IPS-15b (cell line): Measurements from ENCODE around the gene TAPBPL.
"Not testable (repeated sequence)": the region's sequence is repeated elsewhere in the genome, so short reads cannot be mapped to it uniquely, and the experiment has no call there.

Experiments
- H3K27me3 ChIP-seq: one replicate; pipeline ENCODE4 v1.6.1; 2013; ENCODE audit warnings: low read length; ENCODE audit not compliant: control insufficient read depth, insufficient read depth
- H3K36me3 ChIP-seq: one replicate; pipeline ENCODE4 v1.6.1; 2013; ENCODE audit warnings: low read length; ENCODE audit not compliant: control insufficient read depth, insufficient read depth
- H3K4me1 ChIP-seq: one replicate; pipeline ENCODE4 v1.6.1; 2013; ENCODE audit warnings: mild to moderate bottlenecking, low read length; ENCODE audit not compliant: control insufficient read depth, insufficient read depth
- H3K4me3 ChIP-seq: one replicate; pipeline ENCODE4 v1.5.1; 2013; ENCODE audit warnings: low read depth, low read length
- H3K9ac ChIP-seq: one replicate; pipeline ENCODE4 v1.6.1; 2013; ENCODE audit warnings: low read depth, mild to moderate bottlenecking, low read length
- H3K9me3 ChIP-seq: one replicate; pipeline ENCODE4 v1.6.1; 2013; ENCODE audit warnings: mild to moderate bottlenecking, low read length; ENCODE audit not compliant: control insufficient read depth, insufficient read depth

Gene TAPBPL

GRCh38 chr12:6469092-6469491 lies 17.2 kb downstream of the TAPBPL start:
- no peak overlapping the region for H3K9ac ChIP-seq
- peaks cover 2% of the 10 kb centered on the region for H3K4me1 ChIP-seq
- H3K36me3 ChIP-seq: peaks cover 10% of the 10 kb centered on the region

GRCh38 chr12:6469609-6470374 lies 17.9 kb downstream of the TAPBPL start:
- Histone ChIP-seq H3K36me3 (peaks cover 3% of the 10 kb centered on the region), H3K9ac (peak overlapping the region; percentile 41), H3K9me3 (no peaks in the 10 kb centered on the region), H3K4me1 (peaks cover 2% of the 10 kb centered on the region), H3K4me3 (peak overlapping the region; percentile 73), H3K27me3 (peaks cover 11% of the 10 kb centered on the region)

More at GRCh38 chr12:6469092-6469491, 17.2 kb downstream of the TAPBPL start:
- H3K9me3 ChIP-seq: no peaks in the 10 kb centered on the region
- H3K4me3 ChIP-seq: no peak overlapping the region
- peaks cover 11% of the 10 kb centered on the region for H3K27me3 ChIP-seq

GRCh38 chr12:6470375-6471163 lies 18.7 kb downstream of the TAPBPL start, which contains the start of gene VAMP1:
Gene VAMP1 (minus strand): TSS chr12:6470677. CDS start chr12:6470531, 146 bp downstream.
- no peaks in the 10 kb centered on the region for H3K9me3 ChIP-seq
- no peaks in the 10 kb centered on the region for H3K36me3 ChIP-seq
- H3K4me3 ChIP-seq: peak within 1 kb of the TSS; percentile 73
- peaks cover 2% of the 10 kb centered on the region for H3K4me1 ChIP-seq
- H3K9ac ChIP-seq: peak within 1 kb of the TSS; percentile 57
- peaks cover 11% of the 10 kb centered on the region for H3K27me3 ChIP-seq

- Histone ChIP-seq H3K4me3 (no peak overlapping the region), H3K9ac (no peak overlapping the region), H3K9me3 (no peaks in the 10 kb centered on the region), H3K27me3 (peaks cover 11% of the 10 kb centered on the region), H3K4me1 (peaks cover 2% of the 10 kb centered on the region), H3K36me3 (no peaks in the 10 kb centered on the region)
Observed at GRCh38 chr12:6471989-6472360, 20.1 kb downstream of the TAPBPL start.

- H3K27me3 ChIP-seq: peaks cover 11% of the 10 kb centered on the region
- H3K4me1 ChIP-seq: peaks cover 2% of the 10 kb centered on the region
- no peak overlapping the region for H3K9ac ChIP-seq
- no peaks in the 10 kb centered on the region for H3K9me3 ChIP-seq
- H3K4me3 ChIP-seq: no peak overlapping the region
- H3K36me3 ChIP-seq: no peaks in the 10 kb centered on the region
Observed at GRCh38 chr12:6472491-6472890, 20.6 kb downstream of the TAPBPL start.

GRCh38 chr12:6475233-6475975 lies 23.6 kb downstream of the TAPBPL start:
- H3K27me3 ChIP-seq, H3K4me3 ChIP-seq, H3K4me1 ChIP-seq, H3K9ac ChIP-seq, H3K36me3 ChIP-seq, H3K9me3 ChIP-seq: not testable (repeated sequence)

DNA sequence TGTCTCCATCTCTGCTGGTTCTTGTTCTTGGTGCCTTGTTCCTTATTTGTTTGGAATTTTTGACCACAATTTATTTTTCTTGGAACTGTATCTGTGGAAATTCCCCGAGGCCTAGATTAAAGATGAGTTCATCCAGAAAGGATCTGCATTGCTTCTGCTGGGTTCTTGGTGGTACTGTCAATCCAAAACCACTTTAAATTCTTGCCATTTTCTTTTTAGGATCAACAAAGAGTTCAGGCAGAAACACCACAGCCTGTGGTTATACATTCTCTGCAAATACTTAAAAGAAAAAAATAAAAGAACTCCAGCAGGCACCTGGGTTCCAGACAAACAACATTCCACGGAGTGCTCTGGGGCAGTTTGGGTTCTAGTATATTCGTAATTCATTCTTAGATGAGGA lies 24.6 kb downstream of the TAPBPL start:
- no peaks in the 10 kb centered on the region for H3K9me3 ChIP-seq
- peaks cover 9% of the 10 kb centered on the region for H3K27me3 ChIP-seq
- H3K4me1 ChIP-seq: no peaks in the 10 kb centered on the region
- no peak overlapping the region for H3K9ac ChIP-seq
- H3K36me3 ChIP-seq: no peaks in the 10 kb centered on the region
- no peak overlapping the region for H3K4me3 ChIP-seq

DNA sequence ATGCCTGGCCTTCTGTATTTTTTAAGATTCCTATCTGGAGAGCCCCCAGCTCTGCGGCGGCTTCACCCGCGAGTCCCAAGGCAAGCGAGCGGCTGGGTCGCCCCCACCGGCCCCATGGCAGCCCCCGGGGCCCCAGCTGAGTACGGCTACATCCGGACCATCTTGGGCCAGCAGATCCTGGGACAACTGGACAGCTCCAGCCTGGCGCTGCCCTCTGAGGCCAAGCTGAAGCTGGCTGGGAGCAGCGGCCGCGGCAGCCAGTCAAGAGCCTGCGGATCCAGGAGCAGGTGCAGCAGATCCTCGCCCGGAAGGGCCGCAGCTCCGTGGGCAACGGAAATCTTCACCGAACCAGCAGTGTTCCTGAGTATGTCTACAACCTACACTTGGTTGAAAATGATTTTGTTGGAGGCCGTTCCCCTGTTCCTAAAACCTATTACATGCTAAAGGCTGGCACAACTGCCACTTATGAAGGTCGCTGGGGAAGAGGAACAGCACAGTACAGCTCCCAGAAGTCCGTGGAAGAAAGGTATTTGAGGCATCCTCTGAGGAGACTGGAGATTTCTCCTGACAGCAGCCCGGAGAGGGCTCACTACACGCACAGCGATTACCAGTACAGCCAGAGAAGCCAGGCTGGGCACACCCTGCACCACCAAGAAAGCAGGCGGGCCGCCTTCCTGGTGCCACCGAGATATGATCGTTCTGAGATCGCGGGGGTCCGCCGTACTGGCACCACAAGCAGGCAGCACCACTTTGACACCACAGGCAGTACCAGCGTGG lies 25.9 kb downstream of the TAPBPL start:
- not testable (repeated sequence) for H3K9ac ChIP-seq, H3K36me3 ChIP-seq, H3K4me3 ChIP-seq, H3K9me3 ChIP-seq, H3K27me3 ChIP-seq, H3K4me1 ChIP-seq

DNA sequence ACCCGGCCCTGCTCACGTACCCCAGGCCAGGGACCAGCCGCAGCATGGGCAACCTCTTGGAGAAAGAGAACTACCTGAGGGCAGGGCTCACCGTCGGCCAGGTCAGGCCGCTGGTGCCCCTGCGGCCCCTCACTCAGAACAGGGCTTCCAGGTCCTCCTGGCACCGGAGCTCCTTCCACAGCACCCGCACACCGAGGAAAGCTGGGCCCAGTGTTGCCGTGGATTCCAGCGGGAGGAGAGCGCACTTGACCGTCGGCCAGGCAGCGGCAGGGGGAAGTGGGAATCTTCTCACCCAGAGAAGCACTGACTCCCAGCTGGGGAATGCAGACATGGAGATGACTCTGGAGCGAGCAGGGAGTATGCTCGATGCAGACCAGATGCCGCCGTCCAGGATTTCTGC lies 26.6 kb downstream of the TAPBPL start:
- Histone ChIP-seq H3K4me1 (no peaks in the 10 kb centered on the region), H3K9ac (no peak overlapping the region), H3K36me3 (no peaks in the 10 kb centered on the region), H3K27me3 (peaks cover 4% of the 10 kb centered on the region), H3K9me3 (no peaks in the 10 kb centered on the region), H3K4me3 (no peak overlapping the region)

DNA sequence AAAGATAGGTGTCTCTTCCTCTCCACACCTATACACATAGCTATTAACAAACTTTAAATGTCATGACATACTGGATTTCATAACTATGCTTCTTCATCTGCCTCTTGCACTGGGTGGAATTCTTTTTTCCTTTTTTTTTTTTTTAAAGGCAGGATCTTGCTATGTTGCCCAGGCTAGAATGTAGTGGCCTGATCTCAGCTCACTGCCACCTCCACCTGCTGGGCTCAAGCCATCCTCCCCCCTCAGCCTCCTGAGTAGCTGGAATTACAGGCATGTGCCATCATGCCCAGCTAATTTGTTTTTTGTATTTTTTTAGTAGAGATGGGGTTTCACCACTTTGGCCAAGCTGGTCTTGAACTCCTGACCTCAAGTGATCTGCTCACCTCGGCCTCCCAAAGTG lies 36.4 kb downstream of the TAPBPL start:
- Histone ChIP-seq H3K36me3 (peaks cover 10% of the 10 kb centered on the region), H3K9me3 (no peaks in the 10 kb centered on the region), H3K4me3 (no peak overlapping the region), H3K9ac (no peak overlapping the region), H3K4me1 (no peaks in the 10 kb centered on the region), H3K27me3 (no peaks in the 10 kb centered on the region)

GRCh38 chr12:6489449-6489848 lies 37.6 kb downstream of the TAPBPL start:
- Histone ChIP-seq H3K9ac (no peak overlapping the region), H3K36me3 (peaks cover 10% of the 10 kb centered on the region), H3K4me1 (no peaks in the 10 kb centered on the region), H3K4me3 (no peak overlapping the region), H3K27me3 (no peaks in the 10 kb centered on the region), H3K9me3 (no peaks in the 10 kb centered on the region)
